Fibroblast of pulmonary artery (primary cell): ENCODE data around the gene AFF3.
"Not testable (repeated sequence)": the region's sequence is repeated elsewhere in the genome, so short reads cannot be mapped to it uniquely, and the experiment has no call there.

Source experiments
- DNase-seq: peaks from one replicate; pipeline ENCODE4 v3.0.0-alpha.2; 2010; ENCODE audit warnings: low read depth
- H3K4me3 ChIP-seq: replicated peaks from 2 replicates; pipeline ENCODE4 v1.5.1; 2011; ENCODE audit warnings: low read depth, mild to moderate bottlenecking, control low read depth, low read length, moderate library complexity
- TF ChIP-seq, protein P1 (sequence below): IDR thresholded peaks from 2 replicates; pipeline ENCODE4 v1.5.1; 2011; ENCODE audit warnings: mild to moderate bottlenecking, control low read depth, low read length, inconsistent platforms; ENCODE audit errors: missing control alignments

The AFF3 gene

GRCh38 chr2:99953750-99954149 is 188.6 kb downstream of the AFF3 start:
- H3K4me3 ChIP-seq = no peak overlapping the region
- DNase-seq = no peak
- TF ChIP-seq, protein P1, sequence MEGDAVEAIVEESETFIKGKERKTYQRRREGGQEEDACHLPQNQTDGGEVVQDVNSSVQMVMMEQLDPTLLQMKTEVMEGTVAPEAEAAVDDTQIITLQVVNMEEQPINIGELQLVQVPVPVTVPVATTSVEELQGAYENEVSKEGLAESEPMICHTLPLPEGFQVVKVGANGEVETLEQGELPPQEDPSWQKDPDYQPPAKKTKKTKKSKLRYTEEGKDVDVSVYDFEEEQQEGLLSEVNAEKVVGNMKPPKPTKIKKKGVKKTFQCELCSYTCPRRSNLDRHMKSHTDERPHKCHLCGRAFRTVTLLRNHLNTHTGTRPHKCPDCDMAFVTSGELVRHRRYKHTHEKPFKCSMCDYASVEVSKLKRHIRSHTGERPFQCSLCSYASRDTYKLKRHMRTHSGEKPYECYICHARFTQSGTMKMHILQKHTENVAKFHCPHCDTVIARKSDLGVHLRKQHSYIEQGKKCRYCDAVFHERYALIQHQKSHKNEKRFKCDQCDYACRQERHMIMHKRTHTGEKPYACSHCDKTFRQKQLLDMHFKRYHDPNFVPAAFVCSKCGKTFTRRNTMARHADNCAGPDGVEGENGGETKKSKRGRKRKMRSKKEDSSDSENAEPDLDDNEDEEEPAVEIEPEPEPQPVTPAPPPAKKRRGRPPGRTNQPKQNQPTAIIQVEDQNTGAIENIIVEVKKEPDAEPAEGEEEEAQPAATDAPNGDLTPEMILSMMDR = no peak

- TF ChIP-seq, protein P1 = no peak
- no peak for DNase-seq
- no peak overlapping the region for H3K4me3 ChIP-seq
Measured at GRCh38 chr2:99949963-99950362, 192.4 kb downstream of the AFF3 start.

DNA sequence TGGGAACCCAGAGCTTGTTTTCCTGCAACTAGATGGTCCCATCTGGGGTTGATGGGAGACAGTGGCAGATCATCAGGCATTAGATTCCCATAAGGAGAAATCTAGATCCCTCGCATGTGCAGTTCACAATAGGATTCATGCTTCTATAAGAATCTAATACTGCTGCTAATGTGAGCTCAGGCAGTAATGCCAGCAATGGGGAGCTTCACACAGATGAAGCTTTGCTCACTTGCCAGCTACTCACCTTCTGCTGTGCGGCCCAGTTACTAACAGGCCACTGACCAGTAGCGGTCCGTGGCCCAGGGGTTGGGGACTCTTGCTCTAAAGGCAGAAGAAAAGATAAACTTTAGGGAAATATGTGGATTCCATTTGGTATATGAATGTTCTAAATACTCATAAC is 192.9 kb downstream of the AFF3 start:
- DNase-seq = no peak
- TF ChIP-seq, protein P1 = no peak
- no peak overlapping the region for H3K4me3 ChIP-seq

DNA sequence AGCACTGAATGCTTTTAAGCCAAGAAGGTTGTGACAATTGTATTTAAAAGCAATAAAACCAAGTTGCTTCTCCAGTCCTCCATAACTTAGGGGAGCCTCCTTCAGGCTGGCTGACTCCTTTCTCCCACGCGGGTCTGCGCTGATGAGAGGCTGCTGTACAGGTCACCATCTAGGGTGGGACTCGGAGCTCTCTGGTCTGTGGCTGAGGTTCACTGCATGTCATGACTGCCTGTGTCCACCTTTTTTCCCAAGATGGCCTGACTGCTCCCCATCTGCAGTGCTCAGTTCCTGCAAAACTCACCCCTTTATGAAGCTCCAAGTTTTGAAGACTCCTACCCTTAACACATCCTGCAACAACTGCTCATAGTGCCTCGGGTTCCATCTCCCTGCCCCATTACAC is 194.4 kb downstream of the AFF3 start:
- no peak overlapping the region for H3K4me3 ChIP-seq
- TF ChIP-seq, protein P1 = no peak
- DNase-seq = no peak

DNA sequence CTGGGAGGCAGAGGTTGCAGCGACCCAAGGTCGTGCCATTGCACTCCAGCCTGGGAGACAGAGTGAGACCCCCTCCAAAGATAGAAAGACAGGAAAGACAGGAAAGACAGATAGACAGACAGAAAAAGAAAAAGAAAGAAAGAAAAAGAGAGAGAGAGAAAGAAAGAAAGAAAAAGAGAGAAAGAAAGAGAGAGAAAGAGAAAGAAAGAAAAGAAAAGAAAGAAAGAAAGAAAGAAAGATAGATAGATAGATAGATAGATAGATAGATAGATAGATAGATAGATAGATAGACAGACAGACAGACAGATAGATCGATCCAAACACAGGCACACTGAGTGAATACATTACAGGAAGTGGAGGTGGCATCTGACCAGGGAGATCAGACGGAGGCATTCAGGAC is 195.0 kb downstream of the AFF3 start:
- DNase-seq, H3K4me3 ChIP-seq: not testable (repeated sequence)

DNA sequence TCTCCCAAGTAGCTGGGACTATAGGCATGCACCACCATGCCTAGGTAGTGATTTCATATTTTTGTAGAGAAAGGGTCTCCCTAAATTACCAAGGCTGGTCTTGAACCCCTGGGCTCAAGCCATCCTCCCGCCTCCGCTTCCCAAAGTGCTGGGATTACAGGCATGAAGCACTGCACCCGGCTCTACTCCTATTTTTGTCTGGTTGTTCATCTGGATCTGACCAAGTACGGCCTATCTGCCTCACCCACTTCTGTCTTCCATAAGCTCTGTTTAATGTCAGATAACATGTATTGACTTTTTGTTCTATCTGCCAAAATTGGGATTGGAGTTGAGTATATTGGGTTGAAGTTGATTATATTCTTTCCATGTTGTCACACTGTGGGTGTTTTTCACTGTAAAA is 198.4 kb downstream of the AFF3 start:
- no peak overlapping the region for H3K4me3 ChIP-seq
- DNase-seq = no peak
- TF ChIP-seq, protein P1 = no peak

DNA sequence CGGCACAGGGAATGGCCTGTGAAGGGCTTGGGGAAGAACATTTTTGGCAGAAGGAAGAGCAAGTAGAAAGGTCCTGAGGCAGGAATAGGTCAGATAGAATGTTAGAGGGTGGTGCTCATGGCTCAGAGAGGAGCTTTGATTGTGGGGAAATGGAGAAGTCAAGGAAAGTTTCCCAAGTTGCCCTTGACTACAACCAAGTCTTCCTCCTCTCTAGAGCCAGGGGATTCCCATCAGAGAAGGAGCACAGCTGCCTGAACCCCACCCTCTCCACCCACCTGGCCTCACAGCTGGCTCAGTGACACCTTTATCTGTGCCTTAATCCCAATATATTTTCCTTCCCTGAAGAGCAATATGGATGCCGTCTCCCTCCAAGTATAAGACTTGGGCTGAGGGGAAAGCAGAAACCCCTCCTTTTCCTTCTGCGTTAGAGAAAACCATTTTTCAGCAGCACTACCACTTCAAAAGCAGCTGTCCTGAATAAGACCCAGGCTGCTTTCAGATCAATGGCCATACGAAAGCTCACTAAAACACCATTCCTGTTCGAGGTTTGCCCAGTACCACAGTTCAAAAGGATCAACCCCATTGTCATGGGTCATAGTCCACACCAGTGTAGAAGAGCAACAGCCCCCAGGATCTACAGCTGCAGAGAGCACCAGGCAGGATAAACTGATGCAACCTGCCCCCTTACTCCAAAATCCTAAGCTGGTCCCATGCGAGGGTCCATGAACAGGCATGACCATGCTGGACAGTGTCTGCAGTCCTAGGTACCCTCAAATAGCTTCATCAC is 199.6 kb downstream of the AFF3 start:
- DNase-seq = no peak
- TF ChIP-seq, protein P1 = no peak
- no peak overlapping the region for H3K4me3 ChIP-seq
